Omental fat pad (tissue), 4 donors: Measurements from ENCODE around the gene MEGF6. TPM values are rescaled to one million over a fixed set of nuclear protein-coding genes. Genes with fewer than 3 reads are reported as not detected.

Source experiments
- ATAC-seq: fragments of 150-250 bp; one replicate; pipeline ENCODE4 v1.9.1; 2016; ENCODE audit warnings: mild to moderate bottlenecking, moderate library complexity; ENCODE audit not compliant: low FRiP score
- DNase-seq: peaks from one replicate; pipeline ENCODE4 v3.0.0-alpha.2; 2019; ENCODE audit warnings: low spot score
- CTCF ChIP-seq, 3 donors: fragments of 450-650 bp; IDR thresholded peaks; one replicate each; pipeline ENCODE4 v1.5.1; 2016 to 2017; ENCODE audit warnings: antibody characterized with exemption in 3 of 3, mild to moderate bottlenecking in 3 of 3, moderate library complexity in 2 of 3
- total RNA-seq, 4 donors: library from RNA; depleted of rRNA; stranded (reverse); fragments of >200 nt; gene quantifications; one replicate each; pipeline ENCODE4 v1.1.0, GENCODE V29; 2016

The MEGF6 gene
- total RNA-seq, 4 donors from 2014 or later, result 13.2 to 60.1 (median 21.9) TPM

- no peak for TF ChIP-seq CTCF (IDR thresholded peaks at IDR 0.05)
- ATAC-seq (no peak), DNase-seq (no peak)
Measured at GRCh38 chr1:3632716-3633343, 21.5 kb upstream of the MEGF6 start.

- no peak for TF ChIP-seq CTCF (IDR thresholded peaks at IDR 0.05)
- DNase-seq, result no peak
- no peak for ATAC-seq
Measured at GRCh38 chr1:3632298-3632697, 21.0 kb upstream of the MEGF6 start.

GRCh38 chr1:3631320-3632260 lies 20.3 kb upstream of the MEGF6 start:
- DNase-seq (no peak), ATAC-seq (no peak)
- no peak for TF ChIP-seq CTCF (IDR thresholded peaks at IDR 0.05)

GRCh38 chr1:3630914-3631313 lies 19.6 kb upstream of the MEGF6 start:
- ATAC-seq (no peak), DNase-seq (no peak)
- TF ChIP-seq CTCF (IDR thresholded peaks at IDR 0.05), result no peak

DNA sequence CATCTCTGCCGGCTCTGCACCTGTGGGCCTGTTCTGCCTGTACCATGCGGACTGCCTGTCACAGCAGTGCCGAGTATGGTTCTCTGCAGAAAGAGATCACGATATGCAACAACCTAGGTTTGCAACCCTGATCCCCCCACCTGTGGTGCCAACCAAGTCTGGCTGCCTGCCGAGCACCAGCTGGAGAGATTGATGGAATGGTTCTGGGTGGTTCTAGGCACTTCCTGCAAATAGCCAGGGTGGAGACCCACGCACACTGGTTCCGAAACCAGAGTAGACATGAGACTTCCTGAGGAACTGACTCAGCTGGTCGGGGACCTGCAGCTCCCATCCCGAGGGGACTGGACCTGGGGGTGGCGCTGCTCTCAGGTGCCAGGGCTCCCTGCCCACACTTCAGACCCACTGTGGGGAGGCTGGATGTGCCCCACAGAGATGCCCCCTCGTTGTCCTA lies 18.9 kb upstream of the MEGF6 start:
- DNase-seq (no peak), ATAC-seq (no peak)
- TF ChIP-seq CTCF (IDR thresholded peaks at IDR 0.05), result no peak

DNA sequence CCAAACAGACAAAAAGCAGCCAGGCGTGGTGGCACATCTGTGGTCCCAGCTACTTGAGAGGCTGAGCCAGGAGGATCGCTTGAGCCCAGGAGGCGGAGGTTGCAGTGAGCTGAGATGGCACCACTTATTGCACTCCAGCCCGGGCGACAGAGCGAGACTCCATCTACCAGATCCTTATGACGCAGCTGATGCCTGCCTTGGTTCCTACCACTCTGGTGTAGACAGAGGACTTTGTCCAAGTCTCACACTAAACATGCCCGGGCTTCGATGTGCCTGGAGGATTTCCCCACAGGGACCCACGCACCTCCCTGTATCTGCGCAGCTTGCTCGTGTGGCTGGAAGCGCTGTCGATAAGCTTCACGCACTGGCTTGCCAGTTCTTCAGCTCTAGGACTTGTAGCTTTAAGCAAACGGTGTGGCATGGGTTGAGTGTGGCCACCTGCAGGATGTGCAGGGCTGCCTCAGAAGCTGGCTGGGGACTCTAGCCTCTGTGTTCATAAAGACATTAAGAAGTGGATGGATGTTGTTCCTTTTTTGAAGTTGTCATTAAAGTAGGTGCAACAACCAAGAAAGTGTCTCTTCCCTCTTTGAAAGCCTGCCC lies 18.4 kb upstream of the MEGF6 start:
- TF ChIP-seq CTCF (IDR thresholded peaks at IDR 0.05), result no peak
- no peak for DNase-seq
- no peak for ATAC-seq
